Smooth muscle cell (in vitro differentiated cells): ENCODE measurements around the gene FGD2. TPM values are rescaled to one million over a fixed set of nuclear protein-coding genes. Genes with fewer than 3 reads are reported as not detected.

ENCODE experiments used
- DNase-seq: peaks from one replicate; lab custom pipeline; 2025; ENCODE audit not compliant: unreplicated experiment; lab: John Stamatoyannopoulos, UW
- H2AFZ ChIP-seq: fragments of 200-600 bp; sonication (generic); 2 replicates; pipeline ENCODE4 v1.6.0; 2016; ENCODE audit warnings: antibody characterized with exemption, low read depth, mild to moderate bottlenecking
- H3F3A ChIP-seq: fragments of 200-600 bp; sonication (generic); 2 replicates; pipeline ENCODE4 v1.6.0; 2017; ENCODE audit warnings: antibody characterized with exemption, low read depth
- H3K27ac ChIP-seq: fragments of 200-600 bp; sonication (generic); 2 replicates; pipeline ENCODE4 v1.5.1; 2016; ENCODE audit warnings: low read depth, mild to moderate bottlenecking
- H3K27me3 ChIP-seq: fragments of 200-600 bp; sonication (generic); 2 replicates; pipeline ENCODE4 v1.6.1; 2016; ENCODE audit warnings: low read depth, mild to moderate bottlenecking
- H3K36me3 ChIP-seq: fragments of 200-600 bp; sonication (generic); 2 replicates; pipeline ENCODE4 v1.5.1; 2016; ENCODE audit warnings: low read depth
- H3K4me1 ChIP-seq: fragments of 200-600 bp; sonication (generic); 2 replicates; pipeline ENCODE4 v1.5.1; 2016; ENCODE audit warnings: low read depth
- H3K4me2 ChIP-seq: fragments of 200-600 bp; sonication (generic); 2 replicates; pipeline ENCODE4 v1.6.0; 2016; ENCODE audit warnings: mild to moderate bottlenecking
- H3K4me3 ChIP-seq: fragments of 200-600 bp; sonication (generic); 2 replicates; pipeline ENCODE4 v1.5.1; 2016; ENCODE audit warnings: mild to moderate bottlenecking
- H3K79me2 ChIP-seq: fragments of 200-600 bp; sonication (generic); 2 replicates; pipeline ENCODE4 v1.6.0; 2016; ENCODE audit warnings: low read depth, mild to moderate bottlenecking
- H3K9ac ChIP-seq: fragments of 200-600 bp; sonication (generic); 2 replicates; pipeline ENCODE4 v1.6.0; 2016; ENCODE audit warnings: low read depth
- H3K9me3 ChIP-seq: fragments of 200-600 bp; sonication (generic); replicated peaks from 2 replicates; pipeline ENCODE4 v1.5.1; 2016; ENCODE audit warnings: low read depth
- H4K20me1 ChIP-seq: fragments of 200-600 bp; sonication (generic); 2 replicates; pipeline ENCODE4 v1.6.0; 2016; ENCODE audit warnings: low read depth
- CTCF ChIP-seq: fragments of 200-600 bp; sonication (generic); IDR thresholded peaks from 2 replicates; pipeline ENCODE4 v1.5.1; 2017; ENCODE audit warnings: borderline replicate concordance, mild to moderate bottlenecking, antibody characterized with exemption; ENCODE audit not compliant: insufficient read depth, poor library complexity, severe bottlenecking
- WGBS: methylation state at CpG from one replicate; pipeline ENCODE4 v1.1.7; 2016; ENCODE audit warnings: low lambda C conversion rate; 5-methylcytosine and 5-hydroxymethylcytosine counted together
- polyA plus RNA-seq: library from polyadenylated mRNA; unstranded; fragments of >200 nt; fragmentation: Nextera tagmentation; extraction: Ambion mirVana; gene quantifications from 2 replicates; pipeline ENCODE4 v1.2.1, GENCODE V29; 2016
- total RNA-seq: library from RNA; depleted of rRNA; stranded (reverse); fragments of >200 nt; gene quantifications from 2 replicates; pipeline ENCODE4 v1.2.3, GENCODE V29; 2014

FGD2 gene
- total and polyA plus RNA-seq, 2 experiments from 2014 or later, result not detected

- no peak for DNase-seq
- Histone ChIP-seq H3K27ac (no peak overlapping the region), H3K9ac (no peak overlapping the region), H2AFZ (no peak overlapping the region), H3K27me3 (no peaks in the 10 kb centered on the region), H3K4me3 (no peak overlapping the region), H3K9me3 (no peaks in the 10 kb centered on the region), H3K36me3 (no peaks in the 10 kb centered on the region), H3K79me2 (no peaks in the 10 kb centered on the region), H4K20me1 (no peaks in the 10 kb centered on the region), H3K4me1 (no peaks in the 10 kb centered on the region), H3F3A (peaks cover 15% of the 10 kb centered on the region), H3K4me2 (no peak overlapping the region)
- no peak for TF ChIP-seq CTCF
- 97% methylated on average over 11 of the region's 11 CpGs for WGBS
These were observed 48.7 kb downstream of the FGD2 start for GRCh38 chr6:37054171-37054570.

- H2AFZ ChIP-seq, result no peak overlapping the region
- H3K9me3 ChIP-seq, result no peaks in the 10 kb centered on the region
- no peak for DNase-seq
- H3K79me2 ChIP-seq, result no peaks in the 10 kb centered on the region
- no peaks in the 10 kb centered on the region for H4K20me1 ChIP-seq
- H3K27ac ChIP-seq, result no peak overlapping the region
- no peak overlapping the region for H3K4me2 ChIP-seq
- 83% methylated on average over 9 of the region's 9 CpGs for WGBS
- H3K4me1 ChIP-seq, result peaks cover 2% of the 10 kb centered on the region
- H3F3A ChIP-seq, result peaks cover 11% of the 10 kb centered on the region
- H3K9ac ChIP-seq, result no peak overlapping the region
- no peaks in the 10 kb centered on the region for H3K27me3 ChIP-seq
- H3K36me3 ChIP-seq, result no peaks in the 10 kb centered on the region
- H3K4me3 ChIP-seq, result no peak overlapping the region
- no peak for TF ChIP-seq CTCF
These were observed 49.1 kb downstream of the FGD2 start for GRCh38 chr6:37054580-37054979.

- no peaks in the 10 kb centered on the region for H3K27me3 ChIP-seq
- H3K4me3 ChIP-seq, result no peak overlapping the region
- no peaks in the 10 kb centered on the region for H3K79me2 ChIP-seq
- TF ChIP-seq CTCF, result no peak
- 61% methylated on average over 8 of the region's 8 CpGs for WGBS
- H3K9me3 ChIP-seq, result no peaks in the 10 kb centered on the region
- H3K4me2 ChIP-seq, result no peak overlapping the region
- H4K20me1 ChIP-seq, result no peaks in the 10 kb centered on the region
- H2AFZ ChIP-seq, result no peak overlapping the region
- no peak for DNase-seq
- peaks cover 20% of the 10 kb centered on the region for H3F3A ChIP-seq
- peak overlapping the region; percentile 56 for H3K9ac ChIP-seq
- H3K36me3 ChIP-seq, result no peaks in the 10 kb centered on the region
- H3K27ac ChIP-seq, result peak overlapping the region; percentile 96
- peaks cover 10% of the 10 kb centered on the region for H3K4me1 ChIP-seq
These were observed 50.6 kb downstream of the FGD2 start for GRCh38 chr6:37056112-37056403.

GRCh38 chr6:37056439-37057127 lies 51.1 kb downstream of the FGD2 start:
- H3K4me1 ChIP-seq, result peaks cover 10% of the 10 kb centered on the region
- H3K9ac ChIP-seq, result peak overlapping the region; percentile 56
- H3K4me2 ChIP-seq, result no peak overlapping the region

More at GRCh38 chr6:37056439-37057127, 51.1 kb downstream of the FGD2 start:
- Histone ChIP-seq H3K27me3 (no peaks in the 10 kb centered on the region), H3K9me3 (no peaks in the 10 kb centered on the region), H3K36me3 (no peaks in the 10 kb centered on the region), H4K20me1 (no peaks in the 10 kb centered on the region), H3K79me2 (no peaks in the 10 kb centered on the region), H2AFZ (no peak overlapping the region), H3K4me3 (no peak overlapping the region), H3K27ac (peak overlapping the region; percentile 96), H3F3A (peaks cover 20% of the 10 kb centered on the region)
- DNase-seq, result no peak
- TF ChIP-seq CTCF, result no peak
- WGBS, result 61% methylated on average over 16 of the region's 16 CpGs
